Common myeloid progenitor, CD34-positive (primary cell): ENCODE measurements around the gene UNC50.

Source experiments
- CTCF ChIA-PET: fragments of 350-600 bp; sonication (Branson Sonifier 250); formaldehyde crosslinking; loops from one replicate; lab custom pipeline; 2021; ENCODE audit warnings: antibody characterized with exemption; lab: Charles Lee
- POLR2A ChIA-PET: fragments of 350-600 bp; sonication (Branson Sonifier 250); formaldehyde crosslinking; loops from one replicate; lab custom pipeline; 2021; ENCODE audit warnings: antibody characterized with exemption; lab: Charles Lee
- DNase-seq, 3 donors: peaks; one replicate each; pipeline versions ENCODE4 v3.0.0 to v3.0.0-alpha.2; 2013
- H3K27ac ChIP-seq, 2 experiments: 1 replicate in 1 of 2; 2 replicates in 1 of 2; pipeline ENCODE4 v1.7.0; 2013; ENCODE audit warnings: inconsistent platforms in 2 of 2, low read length in 2 of 2, mild to moderate bottlenecking in 2 of 2, low read depth in 1 of 2, moderate library complexity in 1 of 2; ENCODE audit not compliant: severe bottlenecking in 2 of 2, insufficient read depth in 1 of 2, poor library complexity in 1 of 2
- H3K27me3 ChIP-seq, 5 experiments: replicated peaks in 2 of 5; 1 replicate in 3 of 5; 2 replicates in 2 of 5; pipeline versions ENCODE4 v1.6.1 to v1.7.0; 2013; ENCODE audit warnings: low read length in 4 of 5, mild to moderate bottlenecking in 2 of 5, moderate library complexity in 2 of 5, inconsistent platforms in 1 of 5; ENCODE audit not compliant: insufficient read depth in 5 of 5, control insufficient read depth in 4 of 5
- H3K36me3 ChIP-seq, 4 experiments: 1 replicate in 2 of 4; 2 replicates in 2 of 4; pipeline versions ENCODE4 v1.6.1 to v1.7.0; 2013; ENCODE audit warnings: low read length in 3 of 4, control low read depth in 1 of 4, mild to moderate bottlenecking in 1 of 4; ENCODE audit not compliant: control insufficient read depth in 4 of 4, insufficient read depth in 4 of 4
- H3K4me1 ChIP-seq, 4 experiments: 1 replicate in 3 of 4; 2 replicates in 1 of 4; pipeline versions ENCODE4 v1.6.1 to v1.7.1; 2013; ENCODE audit warnings: low read length in 3 of 4, mild to moderate bottlenecking in 3 of 4, control low read depth in 1 of 4, inconsistent platforms in 1 of 4, moderate library complexity in 1 of 4; ENCODE audit not compliant: control insufficient read depth in 4 of 4, insufficient read depth in 4 of 4; ENCODE audit errors: control extremely low read depth in 1 of 4
- H3K4me3 ChIP-seq, 7 experiments: 1 replicate in 4 of 7; 2 replicates in 3 of 7; pipeline versions ENCODE4 v1.5.1 to v1.7.0; 2013; ENCODE audit warnings: mild to moderate bottlenecking in 7 of 7, low read length in 6 of 7, moderate library complexity in 6 of 7, inconsistent platforms in 2 of 7, low read depth in 2 of 7, control low read depth in 1 of 7; ENCODE audit not compliant: insufficient read depth in 4 of 7, control insufficient read depth in 1 of 7; ENCODE audit errors: extremely low read depth in 1 of 7
- H3K9me3 ChIP-seq, 5 experiments: 1 replicate in 4 of 5; 2 replicates in 1 of 5; pipeline versions ENCODE4 v1.6.1 to v1.7.1; 2013; ENCODE audit warnings: low read length in 4 of 5, mild to moderate bottlenecking in 2 of 5, inconsistent platforms in 1 of 5, low read depth in 1 of 5, moderate library complexity in 1 of 5; ENCODE audit not compliant: control insufficient read depth in 4 of 5, insufficient read depth in 2 of 5; ENCODE audit errors: control extremely low read depth in 1 of 5
- WGBS: methylation state at CpG from one replicate; pipeline ENCODE4 v1.1.5; 2013; ENCODE audit not compliant: insufficient coverage; 5-methylcytosine and 5-hydroxymethylcytosine counted together

UNC50 gene

DNA sequence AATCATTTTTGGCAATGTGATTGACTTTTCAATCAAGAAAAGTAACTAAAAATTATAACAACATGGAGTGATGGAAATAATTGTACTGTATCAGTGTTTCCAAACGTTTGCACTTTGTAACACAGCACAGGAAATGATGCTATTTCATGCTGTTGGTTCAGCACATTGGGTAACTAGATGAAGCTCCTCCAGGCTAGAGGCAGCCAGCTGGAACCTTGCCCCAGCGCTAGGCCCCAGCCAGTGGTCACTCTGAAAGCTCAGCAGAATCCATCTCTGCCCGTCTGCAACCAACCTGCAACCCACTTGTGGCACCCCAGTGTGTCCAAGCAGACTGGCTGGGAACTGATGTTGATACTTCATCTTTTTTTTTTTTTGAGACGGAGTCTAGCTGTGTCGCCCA is 15.3 kb downstream of the UNC50 start:
- no peaks in the 10 kb centered on the region for H3K4me1 ChIP-seq
- CTCF ChIA-PET, result no interaction called here
- WGBS, result 100% methylated on average over 2 of the region's 5 CpGs
- H3K27me3 ChIP-seq, result no peaks in the 10 kb centered on the region
- H3K27ac ChIP-seq, result no peak overlapping the region
- H3K9me3 ChIP-seq, result no peaks in the 10 kb centered on the region
- H3K36me3 ChIP-seq, result peaks cover 3 to 26% (median 12%) of the 10 kb centered on the region in 4 experiments
- DNase-seq, result no peak
- POLR2A ChIA-PET, result interaction anchor here (0.8 kb wide), 1 partner anchor 16 kb away, joined by 5 read pairs; the partner anchor contains the start of genes COA5 and UNC50
- no peak overlapping the region for H3K4me3 ChIP-seq

DNA sequence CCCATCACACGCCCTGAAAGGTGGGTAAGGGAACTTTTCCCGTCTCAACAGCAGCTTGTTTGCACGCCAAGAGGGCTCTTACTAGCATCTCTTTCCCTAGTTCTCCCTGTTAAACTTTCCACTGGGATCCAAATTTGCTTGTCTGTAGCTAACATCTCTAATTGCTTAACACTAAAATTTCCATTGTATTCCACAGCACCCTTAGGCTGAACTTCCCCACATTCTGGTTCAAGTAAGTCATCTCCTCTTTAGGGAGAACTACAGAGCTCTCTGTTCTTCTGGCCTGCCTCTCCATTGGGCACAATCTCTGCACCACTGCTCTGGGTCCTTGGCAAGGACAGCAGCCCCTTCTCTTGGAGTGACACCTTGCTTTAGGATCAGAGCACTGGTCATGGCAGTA is 24.0 kb downstream of the UNC50 start:
- peaks cover 7 to 51% (median 29%) of the 10 kb centered on the region in 4 experiments for H3K36me3 ChIP-seq
- no peaks in the 10 kb centered on the region for H3K9me3 ChIP-seq

DNA sequence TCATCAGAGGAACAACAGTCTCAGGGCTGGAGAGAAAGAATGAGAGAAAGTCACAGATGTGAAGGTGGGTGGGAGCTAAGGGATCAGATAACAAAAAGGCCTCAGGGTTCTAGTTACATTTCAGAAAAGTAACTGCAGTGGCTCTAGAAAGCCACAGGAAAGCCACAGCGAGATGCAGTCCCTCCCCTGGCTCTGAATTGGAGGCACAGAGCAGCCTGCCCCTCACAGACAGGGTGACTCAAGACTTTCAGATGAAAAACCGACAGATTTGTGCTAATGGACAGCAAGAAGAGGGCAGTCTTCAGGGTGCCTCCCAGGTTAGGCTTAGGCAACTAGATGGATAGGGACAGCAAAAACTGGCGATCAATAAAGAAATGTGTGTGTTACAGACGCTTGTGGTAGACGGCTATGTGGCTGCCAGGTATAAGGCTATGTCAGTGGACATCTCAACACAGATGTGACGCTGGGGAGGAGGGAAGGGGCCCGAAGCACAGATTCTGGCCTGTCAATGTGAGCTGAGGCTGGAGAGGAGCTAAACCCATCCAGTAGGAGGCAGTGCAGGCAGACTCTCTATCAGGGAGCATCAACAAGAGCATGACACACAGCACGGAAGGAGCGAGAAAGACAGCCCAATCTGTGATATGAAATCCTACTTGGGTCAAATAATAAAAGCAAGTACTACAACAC is 26.2 kb downstream of the UNC50 start:
- POLR2A ChIA-PET, result no interaction called here
- H3K36me3 ChIP-seq, result peaks cover 5 to 51% (median 33%) of the 10 kb centered on the region in 4 experiments
- H3K27ac ChIP-seq, result no peak overlapping the region

More for the DNA sequence above, 24.0 kb downstream of the UNC50 start:
- POLR2A ChIA-PET, result no interaction called here
- no peak for DNase-seq
- 100% methylated on average over 3 of the region's 3 CpGs for WGBS
- Histone ChIP-seq H3K27me3 (no peaks in the 10 kb centered on the region), H3K4me1 (no peaks in the 10 kb centered on the region), H3K4me3 (no peak overlapping the region), H3K27ac (no peak overlapping the region)
- CTCF ChIA-PET, result interaction anchor here (2.9 kb wide), 1 partner anchor 16 kb away, joined by 9 read pairs; no protein-coding TSS in a partner anchor

DNA sequence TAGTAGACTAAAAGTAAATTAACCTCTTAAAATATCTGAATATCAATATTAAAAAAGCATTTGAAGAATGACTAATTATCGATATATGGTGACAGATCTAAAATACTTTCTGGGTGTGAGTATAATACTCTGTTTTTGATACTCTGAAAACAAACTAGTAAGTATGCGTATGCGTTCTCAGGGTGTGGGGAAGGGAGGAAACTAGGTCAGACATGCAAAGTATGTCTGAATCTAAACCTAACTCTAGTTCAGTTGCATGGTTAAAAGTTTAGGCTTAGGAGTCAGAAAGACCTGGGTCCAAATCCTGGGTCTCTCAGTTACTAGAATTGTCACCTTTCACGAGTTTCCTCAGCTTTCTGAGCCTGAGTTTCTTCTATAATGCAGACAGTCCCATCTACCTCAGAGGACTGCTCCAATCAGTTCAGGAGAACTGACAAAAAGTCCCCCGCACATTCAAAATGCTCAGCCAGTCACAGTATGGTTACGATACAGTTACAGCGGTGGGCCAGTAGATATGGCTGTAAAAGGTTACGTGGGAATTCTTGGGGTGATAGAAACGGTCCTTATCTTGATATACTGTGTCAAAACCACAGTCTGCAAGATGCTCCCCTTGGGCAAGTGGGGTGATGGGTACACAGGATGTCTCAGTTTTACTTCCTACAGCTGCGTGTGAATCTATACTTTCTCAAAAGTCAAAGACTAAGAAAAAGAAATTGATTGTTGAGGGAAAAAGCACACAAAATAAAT is 29.2 kb downstream of the UNC50 start:
- CTCF ChIA-PET, result interaction anchor here (1.0 kb wide), 1 partner anchor 11 kb away, joined by 3 read pairs; no protein-coding TSS in a partner anchor
- H3K4me1 ChIP-seq, result no peaks in the 10 kb centered on the region
- H3K27me3 ChIP-seq, result no peaks in the 10 kb centered on the region
- H3K27ac ChIP-seq, result no peak overlapping the region
- POLR2A ChIA-PET, result no interaction called here
- peaks cover 3 to 47% (median 26%) of the 10 kb centered on the region in 4 experiments for H3K36me3 ChIP-seq
- 93% methylated on average over 5 of the region's 10 CpGs for WGBS
- no peak overlapping the region for H3K4me3 ChIP-seq
- no peak for DNase-seq
- no peaks in the 10 kb centered on the region for H3K9me3 ChIP-seq

More for the DNA sequence above, 26.2 kb downstream of the UNC50 start:
- CTCF ChIA-PET, result interaction anchor here (1.3 to 2.9 kb wide), 2 partner anchors 14 to 221 kb away, joined by 4 to 9 read pairs; no protein-coding TSS in a partner anchor
- H3K4me3 ChIP-seq, result no peak overlapping the region
- H3K27me3 ChIP-seq, result no peaks in the 10 kb centered on the region
- no peaks in the 10 kb centered on the region for H3K9me3 ChIP-seq
- peak in 2 of 3 donors; percentile 17 to 19 for DNase-seq
- H3K4me1 ChIP-seq, result no peaks in the 10 kb centered on the region
- 95% methylated on average over 7 of the region's 9 CpGs for WGBS

DNA sequence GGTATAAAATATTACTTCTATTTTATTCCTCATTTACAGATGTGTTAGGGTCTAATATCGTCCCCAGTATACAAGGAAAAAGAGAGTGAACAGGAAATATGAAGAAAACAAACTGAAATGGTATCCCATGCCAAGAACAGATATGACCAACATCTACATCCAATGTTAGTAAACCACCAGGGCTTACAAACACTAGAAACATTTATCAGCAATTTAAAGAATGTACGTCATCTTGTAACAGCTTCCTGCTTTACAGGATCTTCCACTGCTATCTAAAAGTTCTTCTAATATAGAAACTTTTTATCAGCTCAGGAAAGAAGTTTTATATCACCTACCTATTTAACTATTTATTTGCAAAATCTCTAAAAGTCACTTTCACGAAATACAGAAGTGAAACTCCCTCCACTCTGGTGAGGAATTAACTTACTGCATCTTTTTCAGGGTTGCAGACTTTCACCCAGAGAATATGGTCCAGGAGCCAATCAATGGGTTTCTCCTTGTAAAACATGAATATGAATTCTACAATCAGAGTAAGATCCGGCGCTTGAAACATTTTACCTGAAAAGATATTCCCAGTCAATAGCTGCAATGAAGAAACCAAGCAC is 35.2 kb downstream of the UNC50 start:
- no peak overlapping the region for H3K27ac ChIP-seq
- no peak overlapping the region for H3K4me3 ChIP-seq
- no peak for DNase-seq
- H3K9me3 ChIP-seq, result no peaks in the 10 kb centered on the region
- CTCF ChIA-PET, result interaction anchor here (1.1 to 1.2 kb wide), 2 partner anchors 192 to 194 kb away, joined by 3 read pairs; no protein-coding TSS in a partner anchor
- POLR2A ChIA-PET, result no interaction called here
- 76% methylated on average over 2 of the region's 5 CpGs for WGBS
- H3K36me3 ChIP-seq, result peaks cover 0 to 26% (median 19%) of the 10 kb centered on the region in 4 experiments
- H3K27me3 ChIP-seq, result no peaks in the 10 kb centered on the region
- no peaks in the 10 kb centered on the region for H3K4me1 ChIP-seq

DNA sequence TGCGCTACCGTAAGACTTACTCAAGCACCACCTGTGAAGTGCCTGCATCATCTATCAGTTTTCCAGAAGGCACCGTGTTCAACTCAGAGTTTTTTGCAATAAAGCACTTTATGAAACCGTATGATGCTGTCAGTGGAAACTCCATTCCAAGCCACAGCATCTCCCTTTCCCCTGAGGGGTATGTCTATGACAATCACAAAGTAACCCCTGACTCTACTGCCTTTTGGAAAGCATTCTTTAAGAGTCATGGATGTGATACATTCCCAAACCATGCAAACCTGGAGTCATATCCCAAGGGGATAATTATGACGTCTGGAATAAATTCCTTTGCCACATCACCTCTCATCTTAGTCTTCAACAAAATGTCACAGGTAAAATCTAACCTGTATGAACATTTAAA is 39.2 kb downstream of the UNC50 start:
- no peaks in the 10 kb centered on the region for H3K27me3 ChIP-seq
- H3K4me1 ChIP-seq, result peaks cover 0 to 1% (median 0%) of the 10 kb centered on the region in 4 experiments
- no peak overlapping the region for H3K27ac ChIP-seq
- H3K9me3 ChIP-seq, result no peaks in the 10 kb centered on the region
- ChIA-PET CTCF (interaction anchor here (1.8 to 2.2 kb wide), 2 partner anchors 14 to 418 kb away, joined by 9 to 19 read pairs; no protein-coding TSS in a partner anchor), POLR2A (no interaction called here)
- DNase-seq, result no peak
- no peak overlapping the region for H3K4me3 ChIP-seq
- H3K36me3 ChIP-seq, result peaks cover 0 to 20% (median 10%) of the 10 kb centered on the region in 4 experiments
- WGBS, result 77% methylated on average over 5 of the region's 5 CpGs
